ENCODE data around the gene PRKCB.

PRKCB gene

GRCh38 chr16:23893986-23894385 is 58.2 kb downstream of the PRKCB start:
- H3K27ac Mint-ChIP-seq, result no peak overlapping the region
- no peaks in the 10 kb centered on the region for H3K9me3 Mint-ChIP-seq
- H3K27me3 Mint-ChIP-seq, result no peaks in the 10 kb centered on the region
- intact Hi-C loops (cut with micrococcal nuclease), result no loop called here
- no peaks in the 10 kb centered on the region for H3K36me3 Mint-ChIP-seq (ENCODE audit: low read depth)
- peaks cover 10% of the 10 kb centered on the region for H3K4me1 Mint-ChIP-seq (ENCODE audit: low read depth)
- no peak overlapping the region for H3K4me3 Mint-ChIP-seq

- H3K36me3 Mint-ChIP-seq (ENCODE audit: low read depth), result no peaks in the 10 kb centered on the region
- H3K27me3 Mint-ChIP-seq, result no peaks in the 10 kb centered on the region
- H3K27ac Mint-ChIP-seq, result no peak overlapping the region
- H3K4me1 Mint-ChIP-seq (ENCODE audit: low read depth), result peaks cover 10% of the 10 kb centered on the region
- no peak overlapping the region for H3K4me3 Mint-ChIP-seq
- H3K9me3 Mint-ChIP-seq, result no peaks in the 10 kb centered on the region
- intact Hi-C loops (cut with micrococcal nuclease), result no loop called here
These were observed 59.3 kb downstream of the PRKCB start for GRCh38 chr16:23895052-23895451.

- H3K27ac Mint-ChIP-seq, result no peak overlapping the region
- H3K4me3 Mint-ChIP-seq, result no peak overlapping the region
- peaks cover 24% of the 10 kb centered on the region for H3K4me1 Mint-ChIP-seq (ENCODE audit: low read depth)
- H3K9me3 Mint-ChIP-seq, result no peaks in the 10 kb centered on the region
- intact Hi-C loops (cut with micrococcal nuclease), result no loop called here
- H3K36me3 Mint-ChIP-seq (ENCODE audit: low read depth), result no peaks in the 10 kb centered on the region
- H3K27me3 Mint-ChIP-seq, result no peaks in the 10 kb centered on the region
These were observed 61.3 kb downstream of the PRKCB start for GRCh38 chr16:23896832-23897821.

GRCh38 chr16:23898682-23899430 is 63.1 kb downstream of the PRKCB start:
- H3K27me3 Mint-ChIP-seq, result no peaks in the 10 kb centered on the region
- no peaks in the 10 kb centered on the region for H3K36me3 Mint-ChIP-seq (ENCODE audit: low read depth)
- no peak overlapping the region for H3K27ac Mint-ChIP-seq
- H3K4me1 Mint-ChIP-seq (ENCODE audit: low read depth), result peaks cover 37% of the 10 kb centered on the region
- H3K9me3 Mint-ChIP-seq, result no peaks in the 10 kb centered on the region
- no peak overlapping the region for H3K4me3 Mint-ChIP-seq
- intact Hi-C loops (cut with micrococcal nuclease), result no loop called here

GRCh38 chr16:23899869-23900268 is 64.1 kb downstream of the PRKCB start:
- H3K4me1 Mint-ChIP-seq (ENCODE audit: low read depth), result peaks cover 37% of the 10 kb centered on the region
- no peaks in the 10 kb centered on the region for H3K27me3 Mint-ChIP-seq
- no peaks in the 10 kb centered on the region for H3K9me3 Mint-ChIP-seq
- intact Hi-C loops (cut with micrococcal nuclease), result no loop called here
- H3K36me3 Mint-ChIP-seq (ENCODE audit: low read depth), result no peaks in the 10 kb centered on the region
- H3K27ac Mint-ChIP-seq, result no peak overlapping the region
- no peak overlapping the region for H3K4me3 Mint-ChIP-seq

GRCh38 chr16:23900480-23901177 is 64.8 kb downstream of the PRKCB start:
- no peaks in the 10 kb centered on the region for H3K9me3 Mint-ChIP-seq
- peaks cover 32% of the 10 kb centered on the region for H3K4me1 Mint-ChIP-seq (ENCODE audit: low read depth)
- no peaks in the 10 kb centered on the region for H3K27me3 Mint-ChIP-seq
- intact Hi-C loops (cut with micrococcal nuclease), result no loop called here
- H3K27ac Mint-ChIP-seq, result no peak overlapping the region
- H3K36me3 Mint-ChIP-seq (ENCODE audit: low read depth), result no peaks in the 10 kb centered on the region
- H3K4me3 Mint-ChIP-seq, result no peak overlapping the region

- intact Hi-C loops (cut with micrococcal nuclease), result no loop called here
- Mint-ChIP-seq H3K9me3 (no peaks in the 10 kb centered on the region), H3K27ac (no peak overlapping the region), H3K36me3 (ENCODE audit: low read depth) (no peaks in the 10 kb centered on the region), H3K27me3 (no peaks in the 10 kb centered on the region), H3K4me3 (peak overlapping the region; percentile 1), H3K4me1 (ENCODE audit: low read depth) (peaks cover 34% of the 10 kb centered on the region)
These were observed 65.6 kb downstream of the PRKCB start for GRCh38 chr16:23901178-23902033.

- intact Hi-C loops (cut with micrococcal nuclease), result no loop called here
- H3K4me3 Mint-ChIP-seq, result no peak overlapping the region
- no peaks in the 10 kb centered on the region for H3K36me3 Mint-ChIP-seq (ENCODE audit: low read depth)
- H3K27me3 Mint-ChIP-seq, result no peaks in the 10 kb centered on the region
- H3K9me3 Mint-ChIP-seq, result no peaks in the 10 kb centered on the region
- H3K27ac Mint-ChIP-seq, result no peak overlapping the region
- H3K4me1 Mint-ChIP-seq (ENCODE audit: low read depth), result peaks cover 32% of the 10 kb centered on the region
These were observed 66.4 kb downstream of the PRKCB start for GRCh38 chr16:23902034-23902747.

GRCh38 chr16:23902748-23903414 is 67.1 kb downstream of the PRKCB start:
- intact Hi-C loops (cut with micrococcal nuclease), result no loop called here
- H3K4me1 Mint-ChIP-seq (ENCODE audit: low read depth), result peaks cover 36% of the 10 kb centered on the region
- H3K9me3 Mint-ChIP-seq, result no peaks in the 10 kb centered on the region
- H3K36me3 Mint-ChIP-seq (ENCODE audit: low read depth), result no peaks in the 10 kb centered on the region
- no peak overlapping the region for H3K27ac Mint-ChIP-seq
- H3K4me3 Mint-ChIP-seq, result no peak overlapping the region
- no peaks in the 10 kb centered on the region for H3K27me3 Mint-ChIP-seq

- H3K4me3 Mint-ChIP-seq, result no peak overlapping the region
- H3K27me3 Mint-ChIP-seq, result no peaks in the 10 kb centered on the region
- no peak overlapping the region for H3K27ac Mint-ChIP-seq
- no peaks in the 10 kb centered on the region for H3K9me3 Mint-ChIP-seq
- peaks cover 41% of the 10 kb centered on the region for H3K4me1 Mint-ChIP-seq (ENCODE audit: low read depth)
- H3K36me3 Mint-ChIP-seq (ENCODE audit: low read depth), result no peaks in the 10 kb centered on the region
- intact Hi-C loops (cut with micrococcal nuclease), result no loop called here
These were observed 69.2 kb downstream of the PRKCB start for GRCh38 chr16:23905027-23905426.

GRCh38 chr16:23907457-23907902 is 71.7 kb downstream of the PRKCB start:
- Mint-ChIP-seq H3K4me3 (no peak overlapping the region), H3K27ac (peak overlapping the region; percentile 6), H3K4me1 (ENCODE audit: low read depth) (peaks cover 26% of the 10 kb centered on the region), H3K9me3 (no peaks in the 10 kb centered on the region), H3K36me3 (ENCODE audit: low read depth) (no peaks in the 10 kb centered on the region), H3K27me3 (no peaks in the 10 kb centered on the region)
- intact Hi-C loops (cut with micrococcal nuclease), result no loop called here

- intact Hi-C loops (cut with micrococcal nuclease), result no loop called here
- Mint-ChIP-seq H3K36me3 (ENCODE audit: low read depth) (no peaks in the 10 kb centered on the region), H3K27me3 (no peaks in the 10 kb centered on the region), H3K27ac (peak overlapping the region; percentile 6), H3K4me3 (no peak overlapping the region), H3K4me1 (ENCODE audit: low read depth) (peaks cover 25% of the 10 kb centered on the region), H3K9me3 (no peaks in the 10 kb centered on the region)
These were observed 72.1 kb downstream of the PRKCB start for GRCh38 chr16:23907903-23908302.
